ENCODE measurements around the gene SNTG2.

- TF ChIP-seq POLR2A (IDR thresholded peaks at IDR 0.05; ENCODE audit: low read length) (no peak), GATA1 (IDR thresholded peaks at IDR 0.05; ENCODE audit: low read depth, low read length) (no peak)
Measured at GRCh38 chr2:1262609-1263008, 312.0 kb downstream of the SNTG2 start.

Measured in erythroblast (primary cell).